AG10803 (cell line): Measurements from ENCODE around the gene TBC1D23.
A peak's percentile ranks its signal among the peaks of the same experiment; 100 is the strongest.
"Not testable (repeated sequence)": the region's sequence is repeated elsewhere in the genome, so short reads cannot be mapped to it uniquely, and the experiment has no call there.

Source experiments
- DNase-seq: peaks from one replicate; pipeline ENCODE4 v3.0.0; 2010; ENCODE audit warnings: low read depth
- H3K4me3 ChIP-seq: 2 replicates; pipeline ENCODE4 v1.5.1; 2011; ENCODE audit warnings: mild to moderate bottlenecking, low read length, control low read depth
- TF ChIP-seq, protein P1 (sequence below): conservative IDR thresholded peaks from 2 replicates; pipeline ENCODE4 v1.5.1; 2011; ENCODE audit warnings: mild to moderate bottlenecking, low read length, control low read depth, inconsistent platforms

TBC1D23 gene

DNA sequence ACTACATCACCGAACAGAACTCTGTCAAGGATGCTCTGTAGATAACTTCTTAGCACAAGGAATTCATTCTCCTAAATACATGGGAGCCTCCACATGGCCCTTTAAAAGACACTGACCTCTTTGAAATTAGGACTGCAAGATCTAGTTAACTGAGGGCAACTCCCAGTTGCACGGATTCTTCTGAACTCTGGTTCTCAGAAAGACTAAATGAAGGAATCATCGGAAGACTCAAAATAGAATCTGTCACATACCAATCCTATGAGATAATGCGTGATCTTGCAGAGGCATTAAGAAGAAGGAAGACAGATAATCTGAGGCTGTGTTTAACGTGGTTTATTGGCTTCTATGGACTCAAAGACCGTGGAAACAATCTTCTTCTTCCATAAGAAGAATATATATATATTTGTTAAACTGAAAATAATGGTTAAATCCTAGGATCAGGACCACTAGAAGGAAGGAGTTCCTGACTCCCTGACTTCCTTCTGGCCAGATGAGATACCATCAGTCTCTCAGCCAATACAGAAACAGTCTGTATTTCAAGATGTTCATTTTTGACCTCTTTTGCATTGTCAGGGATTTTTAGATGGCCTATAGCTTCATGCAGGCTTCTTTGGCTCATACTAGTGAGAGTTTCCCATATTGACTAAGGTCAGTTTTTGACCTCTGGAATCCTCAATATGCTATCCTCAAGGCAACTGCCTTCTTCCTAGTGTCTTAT lies 33.9 kb upstream of the TBC1D23 start:
- H3K4me3 ChIP-seq, result no peak overlapping the region
- peak; percentile 72 for DNase-seq
- TF ChIP-seq, protein P1, sequence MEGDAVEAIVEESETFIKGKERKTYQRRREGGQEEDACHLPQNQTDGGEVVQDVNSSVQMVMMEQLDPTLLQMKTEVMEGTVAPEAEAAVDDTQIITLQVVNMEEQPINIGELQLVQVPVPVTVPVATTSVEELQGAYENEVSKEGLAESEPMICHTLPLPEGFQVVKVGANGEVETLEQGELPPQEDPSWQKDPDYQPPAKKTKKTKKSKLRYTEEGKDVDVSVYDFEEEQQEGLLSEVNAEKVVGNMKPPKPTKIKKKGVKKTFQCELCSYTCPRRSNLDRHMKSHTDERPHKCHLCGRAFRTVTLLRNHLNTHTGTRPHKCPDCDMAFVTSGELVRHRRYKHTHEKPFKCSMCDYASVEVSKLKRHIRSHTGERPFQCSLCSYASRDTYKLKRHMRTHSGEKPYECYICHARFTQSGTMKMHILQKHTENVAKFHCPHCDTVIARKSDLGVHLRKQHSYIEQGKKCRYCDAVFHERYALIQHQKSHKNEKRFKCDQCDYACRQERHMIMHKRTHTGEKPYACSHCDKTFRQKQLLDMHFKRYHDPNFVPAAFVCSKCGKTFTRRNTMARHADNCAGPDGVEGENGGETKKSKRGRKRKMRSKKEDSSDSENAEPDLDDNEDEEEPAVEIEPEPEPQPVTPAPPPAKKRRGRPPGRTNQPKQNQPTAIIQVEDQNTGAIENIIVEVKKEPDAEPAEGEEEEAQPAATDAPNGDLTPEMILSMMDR, result no peak

DNA sequence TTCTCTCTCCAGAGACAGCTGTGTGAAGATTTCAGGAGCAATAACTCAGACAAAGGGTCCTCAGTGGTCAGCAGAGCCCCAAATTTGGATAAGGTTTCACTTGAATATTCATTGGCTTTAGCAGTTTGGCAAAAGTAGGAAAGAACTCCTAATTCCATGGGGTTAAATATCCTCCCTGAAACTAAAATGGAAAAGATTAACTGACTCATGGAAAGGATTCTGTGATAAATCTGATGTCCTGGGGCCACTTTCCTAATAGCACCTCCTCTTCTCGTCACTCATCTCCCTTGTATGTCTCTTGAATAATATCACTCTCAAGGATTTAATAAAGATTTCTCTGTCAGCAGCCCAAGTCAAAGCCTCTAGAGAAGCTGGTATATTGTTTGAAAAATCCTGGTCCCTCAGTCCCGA lies 33.3 kb upstream of the TBC1D23 start:
- H3K4me3 ChIP-seq, result no peak overlapping the region
- no peak for DNase-seq
- TF ChIP-seq, protein P1, result no peak

DNA sequence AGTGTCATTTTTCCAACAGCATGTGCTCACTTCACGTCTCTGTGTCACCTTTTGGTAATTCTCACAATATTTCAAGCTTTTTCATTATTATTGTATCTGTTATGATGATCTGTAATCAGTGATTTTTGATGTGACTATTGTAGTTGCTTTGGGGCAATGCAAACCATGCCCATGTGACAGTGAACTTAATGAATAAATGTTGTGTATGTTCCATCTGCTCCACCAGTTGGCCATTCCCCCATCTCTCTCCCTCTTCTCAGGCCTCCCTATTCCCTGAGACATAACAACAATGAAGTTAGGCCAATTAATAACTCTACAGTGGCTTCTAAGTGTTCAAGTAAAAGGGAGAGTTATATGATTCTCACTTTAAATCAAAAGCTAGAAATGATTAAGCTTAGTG lies 32.5 kb upstream of the TBC1D23 start:
- TF ChIP-seq, protein P1, result no peak
- H3K4me3 ChIP-seq, result no peak overlapping the region
- no peak for DNase-seq

DNA sequence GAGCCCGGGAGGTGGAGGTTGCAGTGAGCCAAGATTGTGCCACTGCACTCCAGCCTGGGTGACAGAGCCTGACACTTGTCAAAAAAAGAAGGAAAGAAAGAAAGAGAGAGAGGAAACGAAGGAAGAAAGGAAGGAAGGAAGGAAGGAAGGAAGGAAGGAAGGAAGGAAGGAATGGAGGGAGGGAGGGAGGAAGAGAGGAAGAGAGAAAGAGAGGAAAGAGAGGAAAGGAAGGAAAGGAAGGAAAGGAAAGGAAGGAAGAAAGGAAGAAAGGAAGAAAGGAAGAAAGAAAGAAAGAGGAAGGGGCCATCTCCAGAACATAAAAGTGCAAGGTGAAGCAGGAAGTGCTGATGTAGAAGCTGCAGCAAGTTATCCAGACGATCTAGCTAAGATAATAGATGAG lies 31.6 kb upstream of the TBC1D23 start:
- not testable (repeated sequence) for DNase-seq, H3K4me3 ChIP-seq

DNA sequence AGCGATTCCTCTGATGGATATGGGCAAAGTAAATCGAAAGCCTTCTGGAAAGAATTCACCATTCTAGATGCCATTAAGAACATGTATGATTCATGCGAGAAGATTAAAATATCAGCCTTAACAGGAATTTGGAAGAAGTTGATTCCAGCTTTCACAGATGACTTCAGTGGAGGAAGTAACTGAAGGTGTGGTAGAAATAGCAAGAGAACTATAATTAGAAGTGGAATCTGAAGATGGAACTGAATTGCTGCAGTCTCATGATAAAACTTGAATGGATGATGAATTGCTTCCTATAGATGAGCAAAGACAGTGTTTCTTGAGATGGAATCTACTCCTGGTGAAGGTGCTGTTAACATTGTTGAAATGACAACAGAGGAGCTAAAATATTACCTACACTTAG lies 30.1 kb upstream of the TBC1D23 start:
- TF ChIP-seq, protein P1, result no peak
- peak; percentile 21 for DNase-seq
- H3K4me3 ChIP-seq, result no peak overlapping the region

DNA sequence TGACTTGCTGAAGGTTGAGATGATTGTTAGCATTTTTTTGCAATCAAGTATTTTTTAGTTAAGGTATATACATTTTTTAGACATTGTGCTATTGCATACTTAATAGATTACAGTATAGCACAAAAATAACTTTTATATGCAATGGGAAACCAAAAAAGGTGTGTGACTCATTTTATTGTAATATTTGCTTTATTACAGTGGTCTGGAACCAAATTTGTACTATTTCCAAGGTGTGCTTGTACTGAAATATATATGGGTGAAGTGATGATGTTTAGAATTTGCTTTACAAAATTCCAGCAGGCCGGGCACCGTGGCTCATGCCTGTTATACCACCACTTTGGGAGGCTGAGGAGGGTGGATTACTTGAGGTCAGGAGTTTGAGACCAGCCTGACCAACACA lies 29.1 kb upstream of the TBC1D23 start:
- peak; percentile 18 for DNase-seq
- TF ChIP-seq, protein P1, result no peak

DNA sequence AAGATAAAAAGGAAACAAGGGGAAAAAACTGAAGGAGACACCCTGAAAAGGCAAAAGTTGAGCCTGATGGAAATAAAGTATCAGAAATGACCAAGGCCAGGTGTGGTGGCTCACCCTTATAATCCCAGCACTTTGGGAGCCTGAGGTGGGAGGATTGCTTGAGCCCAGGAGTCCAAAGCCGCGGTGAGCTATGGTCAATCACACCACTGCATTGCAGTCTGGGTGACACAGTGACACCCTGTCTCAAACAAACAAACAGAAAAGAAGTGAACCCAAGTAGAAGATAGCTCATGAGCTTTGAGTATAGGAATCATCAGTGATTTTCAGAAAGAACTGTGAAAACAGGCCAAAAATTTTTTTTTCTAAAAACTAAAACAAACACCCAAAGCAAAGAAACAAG lies 26.4 kb upstream of the TBC1D23 start:
- H3K4me3 ChIP-seq, result no peak overlapping the region
- TF ChIP-seq, protein P1, result no peak
- DNase-seq, result no peak

More for the DNA sequence above, 29.1 kb upstream of the TBC1D23 start:
- no peak overlapping the region for H3K4me3 ChIP-seq

DNA sequence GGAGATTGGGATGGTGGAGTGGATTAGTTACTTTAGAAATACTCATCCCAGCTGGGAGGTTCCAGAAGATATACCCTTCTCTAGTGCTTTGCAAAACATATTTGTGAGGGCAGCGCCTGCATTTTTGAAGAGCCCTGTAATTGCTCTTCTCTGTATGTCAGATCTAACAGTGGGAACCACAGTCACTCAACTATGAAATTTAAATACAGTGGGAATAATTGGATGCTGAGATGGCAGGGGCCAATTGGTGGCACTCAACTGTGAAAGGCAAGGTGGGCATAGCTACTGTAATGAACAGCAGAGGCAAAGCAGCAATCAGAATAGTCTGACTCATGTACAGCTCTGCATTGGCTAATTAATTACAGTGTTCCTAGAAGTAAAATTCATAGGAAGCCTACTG lies 22.2 kb upstream of the TBC1D23 start:
- TF ChIP-seq, protein P1, result no peak
- no peak overlapping the region for H3K4me3 ChIP-seq
- DNase-seq, result no peak

DNA sequence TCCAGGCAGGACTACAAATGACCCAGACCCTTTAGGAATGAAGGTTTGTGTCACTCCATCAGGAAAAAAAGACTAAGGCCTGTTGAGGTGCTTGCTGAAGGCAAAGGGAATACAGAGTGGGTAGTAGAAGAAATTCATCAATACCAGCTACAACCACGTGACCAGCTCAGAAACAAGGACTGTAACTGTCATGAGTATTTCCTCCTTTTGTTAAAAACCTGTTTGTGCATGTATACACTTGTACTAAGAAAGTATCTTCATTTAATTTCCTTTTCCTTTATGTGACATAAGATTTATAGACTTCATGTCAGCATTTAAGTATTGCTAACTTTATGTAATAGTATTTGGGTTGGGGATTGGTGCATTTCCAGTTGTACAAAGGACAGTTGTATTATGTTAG lies 18.3 kb upstream of the TBC1D23 start:
- not testable (repeated sequence) for DNase-seq, H3K4me3 ChIP-seq
